SK-N-MC (cell line): Measurements from ENCODE around the gene FOXD4L6.
"Not testable (repeated sequence)": the region's sequence is repeated elsewhere in the genome, so short reads cannot be mapped to it uniquely, and the experiment has no call there.

Experiments used
- DNase-seq: peaks from one replicate; pipeline ENCODE4 v3.0.0-alpha.2; 2011; ENCODE audit warnings: low read depth, low spot score
- H3K27ac ChIP-seq: fragments of 200-600 bp; sonication (generic); 2 replicates; pipeline ENCODE4 v1.5.1; 2016; ENCODE audit warnings: mixed run types
- H3K36me3 ChIP-seq: fragments of 200-600 bp; sonication (generic); 2 replicates; pipeline ENCODE4 v1.6.1; 2017; ENCODE audit warnings: antibody characterized with exemption, low read length, mixed read lengths; ENCODE audit not compliant: insufficient read depth
- H3K4me3 ChIP-seq: fragments of 200-600 bp; sonication (generic); 2 replicates; pipeline ENCODE4 v1.5.1; 2016
- H3K9ac ChIP-seq: fragments of 200-600 bp; sonication (generic); 2 replicates; pipeline ENCODE4 v1.8.0; 2017; ENCODE audit warnings: mixed run types, mixed read lengths; ENCODE audit not compliant: insufficient read length
- H3K9me3 ChIP-seq: fragments of 200-600 bp; sonication (generic); 2 replicates; pipeline ENCODE4 v1.6.1; 2017; ENCODE audit warnings: low read depth, mild to moderate bottlenecking, antibody characterized with exemption, low read length, moderate library complexity, mixed read lengths

The FOXD4L6 gene

DNA sequence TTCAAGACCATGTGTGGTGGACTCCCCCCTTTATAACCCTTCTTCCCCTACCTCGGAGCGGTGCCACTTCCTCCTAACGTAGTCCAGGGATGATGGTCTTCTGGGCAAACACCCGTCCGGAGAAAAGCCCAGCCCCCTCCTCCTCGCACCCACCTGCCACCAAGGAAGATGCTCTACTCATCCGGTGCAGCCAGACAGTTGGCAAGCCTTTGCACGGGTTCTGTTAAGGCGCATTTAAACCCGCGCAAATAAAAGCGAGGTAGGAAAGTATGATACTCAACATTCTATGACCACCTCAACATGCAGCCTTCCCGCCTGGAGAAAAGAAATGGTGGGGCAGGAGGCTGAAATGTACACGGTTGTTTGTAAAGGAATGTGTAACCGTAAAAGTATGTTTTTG lies at the start of gene FOXD4L6:
TSS of gene FOXD4L6 (minus strand) at position 101 of the 400 bp plus-strand sequence. CDS start 298 bp downstream, outside the sequence.
- H3K4me3 ChIP-seq, H3K9ac ChIP-seq, H3K9me3 ChIP-seq, H3K36me3 ChIP-seq, DNase-seq, H3K27ac ChIP-seq: not testable (repeated sequence)

DNA sequence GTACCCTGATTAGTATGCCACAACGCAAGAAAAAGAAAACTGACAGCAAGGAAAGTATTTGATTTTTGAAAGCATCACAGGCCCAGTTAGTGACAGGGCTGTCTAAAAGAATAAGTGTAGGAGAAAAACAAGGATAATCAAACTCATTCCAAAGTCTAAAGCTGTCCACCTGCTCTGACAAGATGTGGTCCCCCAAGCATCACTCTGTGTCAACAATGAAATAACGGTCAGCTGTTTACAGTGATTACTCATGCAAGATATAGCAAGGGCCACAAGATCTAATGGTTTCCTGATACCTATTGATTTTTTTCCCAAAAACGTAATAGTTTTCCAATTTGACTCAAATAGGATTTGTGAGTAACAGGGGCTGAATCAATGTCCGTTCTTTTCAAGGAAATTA lies 46.5 kb upstream of the FOXD4L6 start:
- not testable (repeated sequence) for H3K4me3 ChIP-seq, H3K9ac ChIP-seq, H3K36me3 ChIP-seq, DNase-seq, H3K27ac ChIP-seq, H3K9me3 ChIP-seq

DNA sequence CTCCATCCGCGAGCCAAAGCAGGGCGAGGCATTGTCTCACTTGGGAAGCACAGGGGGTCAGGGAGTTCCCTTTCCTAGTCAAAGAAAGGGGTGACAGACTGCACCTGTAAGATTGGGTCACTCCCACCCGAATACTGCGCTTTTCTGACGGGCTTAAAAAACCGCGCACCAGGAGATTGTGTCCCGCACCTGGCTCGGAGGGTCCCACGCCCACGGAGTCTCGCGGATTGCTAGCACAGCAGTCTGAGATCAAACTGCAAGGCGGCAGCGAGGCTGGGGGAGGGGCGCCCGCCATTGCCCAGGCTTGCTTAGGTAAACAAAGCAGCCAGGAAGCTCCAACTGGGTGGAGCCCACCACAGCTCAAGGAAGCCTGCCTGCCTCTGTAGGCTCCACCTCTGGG lies 21.6 kb upstream of the FOXD4L6 start:
- not testable (repeated sequence) for H3K27ac ChIP-seq, H3K9me3 ChIP-seq, DNase-seq, H3K36me3 ChIP-seq, H3K4me3 ChIP-seq, H3K9ac ChIP-seq

DNA sequence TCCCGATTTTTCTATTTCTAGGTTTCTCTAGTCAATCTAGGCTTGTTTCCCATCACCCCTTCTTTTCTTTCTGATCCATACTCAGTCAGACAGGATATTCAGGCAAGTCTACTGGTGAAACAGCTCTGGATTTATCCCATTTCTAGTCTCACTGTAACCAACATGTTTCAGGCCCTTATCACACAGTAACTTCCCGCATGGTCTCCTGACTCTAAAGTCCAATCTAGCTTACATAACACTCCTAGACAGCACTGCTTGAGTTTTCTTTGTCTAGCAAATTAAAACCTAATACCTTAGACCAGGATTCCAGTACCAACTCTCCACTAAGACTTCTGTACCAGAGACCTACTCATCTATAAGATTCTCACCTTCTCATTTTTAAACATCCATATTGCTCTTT lies 13.4 kb upstream of the FOXD4L6 start:
- not testable (repeated sequence) for DNase-seq, H3K4me3 ChIP-seq, H3K27ac ChIP-seq, H3K9ac ChIP-seq, H3K36me3 ChIP-seq, H3K9me3 ChIP-seq

- H3K9ac ChIP-seq, H3K4me3 ChIP-seq, H3K27ac ChIP-seq, H3K9me3 ChIP-seq, H3K36me3 ChIP-seq, DNase-seq: not testable (repeated sequence)
These were observed 1.6 kb downstream of the FOXD4L6 start for GRCh38 chr9:41126746-41127446.

GRCh38 chr9:41125936-41126335 lies 2.5 kb downstream of the FOXD4L6 start:
- not testable (repeated sequence) for H3K9ac ChIP-seq, H3K9me3 ChIP-seq, H3K4me3 ChIP-seq, H3K36me3 ChIP-seq, DNase-seq, H3K27ac ChIP-seq

- H3K9ac ChIP-seq, DNase-seq, H3K9me3 ChIP-seq, H3K27ac ChIP-seq, H3K4me3 ChIP-seq, H3K36me3 ChIP-seq: not testable (repeated sequence)
These were observed 3.3 kb downstream of the FOXD4L6 start for GRCh38 chr9:41125109-41125658.

GRCh38 chr9:41124250-41125108 lies 4.0 kb downstream of the FOXD4L6 start:
- not testable (repeated sequence) for H3K9ac ChIP-seq, H3K36me3 ChIP-seq, H3K27ac ChIP-seq, H3K9me3 ChIP-seq, DNase-seq, H3K4me3 ChIP-seq

DNA sequence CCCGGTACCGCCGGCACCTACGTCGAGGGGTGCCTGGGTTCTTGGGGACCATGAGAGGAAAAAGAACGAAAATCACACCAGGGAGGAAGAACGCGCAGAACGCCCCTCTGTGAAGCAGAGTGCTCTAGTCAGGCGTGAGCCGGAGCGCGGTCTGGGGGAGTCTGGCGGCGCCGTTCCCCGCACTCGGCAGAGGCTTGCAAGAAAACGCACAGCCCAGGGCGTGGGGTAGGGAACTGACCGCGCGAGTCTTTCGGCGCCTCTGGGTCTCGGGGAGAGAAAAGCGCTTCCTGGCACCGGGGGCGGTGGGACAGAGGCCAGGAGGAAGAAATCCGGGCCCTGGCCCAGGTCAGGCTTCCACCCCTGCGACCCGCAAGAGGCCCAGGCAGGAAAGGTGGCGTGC lies 4.7 kb downstream of the FOXD4L6 start:
- not testable (repeated sequence) for H3K4me3 ChIP-seq, H3K27ac ChIP-seq, H3K36me3 ChIP-seq, H3K9ac ChIP-seq, H3K9me3 ChIP-seq, DNase-seq

- not testable (repeated sequence) for H3K9me3 ChIP-seq, DNase-seq, H3K4me3 ChIP-seq, H3K36me3 ChIP-seq, H3K27ac ChIP-seq, H3K9ac ChIP-seq
These were observed 5.1 kb downstream of the FOXD4L6 start for GRCh38 chr9:41123396-41123795.

GRCh38 chr9:41120696-41121095 lies 7.8 kb downstream of the FOXD4L6 start:
- not testable (repeated sequence) for H3K9me3 ChIP-seq, H3K9ac ChIP-seq, H3K27ac ChIP-seq, DNase-seq, H3K36me3 ChIP-seq, H3K4me3 ChIP-seq

DNA sequence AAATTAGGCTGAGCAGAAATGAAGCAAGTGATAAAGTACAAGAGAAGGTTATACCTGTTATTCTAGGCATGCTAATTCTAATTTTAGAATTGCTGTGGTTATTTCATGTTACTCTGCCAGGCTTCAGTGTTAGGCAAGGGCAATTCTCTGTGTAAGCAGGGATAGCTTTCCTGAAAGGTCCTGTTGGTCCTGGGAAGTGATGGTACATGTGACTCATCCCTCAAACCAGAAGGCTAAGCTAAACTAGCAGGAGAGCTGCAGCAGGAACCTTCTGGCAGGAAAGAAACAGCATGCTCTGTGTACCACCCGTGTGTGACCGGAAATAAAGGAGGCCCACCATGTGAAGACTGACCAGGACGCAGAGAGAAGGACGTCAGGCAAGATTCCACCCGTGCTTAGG lies 8.8 kb downstream of the FOXD4L6 start:
- not testable (repeated sequence) for H3K27ac ChIP-seq, H3K9ac ChIP-seq, H3K4me3 ChIP-seq, H3K36me3 ChIP-seq, H3K9me3 ChIP-seq, DNase-seq

DNA sequence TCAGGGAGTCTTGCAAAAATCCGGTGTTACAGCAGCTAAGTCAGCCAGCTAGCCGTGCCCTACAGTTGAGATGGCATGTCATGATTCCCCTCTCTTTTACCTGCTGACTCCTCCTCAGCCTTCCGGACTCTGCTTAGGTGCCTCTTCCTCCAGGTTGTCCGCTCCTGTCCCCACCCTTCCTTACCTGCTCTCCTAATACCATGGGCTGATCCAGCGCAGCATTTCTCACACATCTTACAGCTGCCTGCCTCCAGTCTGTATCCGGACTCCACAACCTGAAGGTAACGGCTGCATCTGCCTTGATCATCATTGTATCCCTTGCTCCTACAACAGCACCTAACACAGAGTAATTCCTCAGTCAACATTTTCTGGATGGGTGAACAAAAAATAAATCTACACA lies 9.2 kb downstream of the FOXD4L6 start:
- not testable (repeated sequence) for H3K9me3 ChIP-seq, H3K36me3 ChIP-seq, DNase-seq, H3K9ac ChIP-seq, H3K27ac ChIP-seq, H3K4me3 ChIP-seq

DNA sequence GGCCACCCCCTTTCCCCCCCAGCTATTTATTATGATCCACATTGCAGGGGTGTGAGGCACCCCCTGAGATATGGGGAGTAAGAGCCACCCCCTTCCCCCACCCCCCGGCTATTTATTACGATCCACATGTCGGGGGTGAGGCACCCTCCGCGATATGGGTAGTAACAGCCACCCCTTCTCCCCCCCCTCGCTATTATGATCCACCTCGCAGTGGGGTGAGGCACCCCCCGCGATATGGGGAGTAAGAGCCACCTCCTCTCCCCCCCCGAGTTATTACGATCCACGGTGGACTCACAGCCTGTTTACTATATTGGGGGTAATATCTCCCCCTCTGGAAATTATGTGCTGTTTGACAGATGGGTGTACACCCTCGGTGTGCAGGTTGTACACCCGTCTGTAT lies 15.1 kb downstream of the FOXD4L6 start:
- not testable (repeated sequence) for H3K9me3 ChIP-seq, H3K9ac ChIP-seq, H3K4me3 ChIP-seq, H3K36me3 ChIP-seq, DNase-seq, H3K27ac ChIP-seq
